HG02970 (cell line): ENCODE data around the gene N4BP2.
"Not testable (repeated sequence)": the region's sequence is repeated elsewhere in the genome, so short reads cannot be mapped to it uniquely, and the experiment has no call there.

Experiments
- ATAC-seq: cut with Tn5 transposase; IDR thresholded peaks from one replicate; pipeline ENCODE4 v1.9.1; 2021; ENCODE audit warnings: mild to moderate bottlenecking, moderate library complexity, moderate number of reproducible peaks; ENCODE audit not compliant: unreplicated experiment, low FRiP score

N4BP2 gene

GRCh38 chr4:40056716-40057585 is at the start of gene N4BP2:
N4BP2 (plus strand) TSS chr4:40056850; CDS start chr4:40097341, 40,491 bp downstream.
- peak; percentile 54 for ATAC-seq

GRCh38 chr4:40016007-40016406 is 40.6 kb upstream of the N4BP2 start:
- no peak for ATAC-seq

- no peak for ATAC-seq
Measured at GRCh38 chr4:40020221-40020620, 36.4 kb upstream of the N4BP2 start.

GRCh38 chr4:40021116-40021515 is 35.5 kb upstream of the N4BP2 start:
- not testable (repeated sequence) for ATAC-seq

GRCh38 chr4:40024049-40024448 is 32.6 kb upstream of the N4BP2 start:
- not testable (repeated sequence) for ATAC-seq

GRCh38 chr4:40032785-40033184 is 23.9 kb upstream of the N4BP2 start:
- no peak for ATAC-seq

GRCh38 chr4:40033613-40034012 is 23.0 kb upstream of the N4BP2 start:
- no peak for ATAC-seq

- ATAC-seq, result no peak
Measured at GRCh38 chr4:40038977-40039376, 17.7 kb upstream of the N4BP2 start.

GRCh38 chr4:40040908-40041307 is 15.7 kb upstream of the N4BP2 start:
- no peak for ATAC-seq

- no peak for ATAC-seq
Measured at GRCh38 chr4:40043786-40044185, 12.9 kb upstream of the N4BP2 start.

- no peak for ATAC-seq
Measured at GRCh38 chr4:40046311-40046980, 10.2 kb upstream of the N4BP2 start.

GRCh38 chr4:40053161-40053560 is 3.5 kb upstream of the N4BP2 start:
- ATAC-seq, result no peak

- no peak for ATAC-seq
Measured at GRCh38 chr4:40055511-40055862, 1.2 kb upstream of the N4BP2 start.

- ATAC-seq, result no peak
Measured at GRCh38 chr4:40055863-40056715, 561 bp upstream of the N4BP2 start.

GRCh38 chr4:40057586-40058091 is 989 bp downstream of the N4BP2 start:
- no peak for ATAC-seq

- no peak for ATAC-seq
Measured at GRCh38 chr4:40058121-40058520, 1.5 kb downstream of the N4BP2 start.

- ATAC-seq, result no peak
Measured at GRCh38 chr4:40058854-40059253, 2.2 kb downstream of the N4BP2 start.

GRCh38 chr4:40059362-40059761 is 2.7 kb downstream of the N4BP2 start:
- no peak for ATAC-seq

GRCh38 chr4:40065010-40065409 is 8.4 kb downstream of the N4BP2 start:
- no peak for ATAC-seq

GRCh38 chr4:40066651-40067050 is 10.0 kb downstream of the N4BP2 start:
- no peak for ATAC-seq

GRCh38 chr4:40070387-40070786 is 13.7 kb downstream of the N4BP2 start:
- ATAC-seq, result no peak
